ENCODE data around the gene RNLS.
"Not testable (repeated sequence)": the region's sequence is repeated elsewhere in the genome, so short reads cannot be mapped to it uniquely, and the experiment has no call there.

The RNLS gene

DNA sequence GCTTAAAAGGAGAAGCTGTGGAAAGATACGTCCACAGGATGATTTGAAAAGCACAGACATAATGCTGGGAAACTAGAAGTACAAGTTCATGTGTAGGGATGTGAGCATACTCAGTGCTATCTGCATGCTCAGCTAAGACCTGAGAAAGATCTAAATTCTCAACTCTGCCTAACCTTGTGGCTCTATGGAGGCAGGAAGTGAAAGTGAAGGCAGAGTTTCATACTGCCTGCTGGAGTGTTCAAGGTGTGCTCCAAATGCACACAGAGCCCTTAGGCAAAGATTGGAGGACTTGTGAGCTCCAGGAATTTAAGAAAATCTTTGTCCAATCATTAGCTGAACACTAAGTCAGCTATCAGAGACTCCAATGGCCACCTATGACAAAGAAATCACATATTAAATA lies 190.9 kb downstream of the RNLS start:
- no peak for DNase-seq (ENCODE audit: low read depth in 2 of 3, low spot score in 1 of 3)

DNA sequence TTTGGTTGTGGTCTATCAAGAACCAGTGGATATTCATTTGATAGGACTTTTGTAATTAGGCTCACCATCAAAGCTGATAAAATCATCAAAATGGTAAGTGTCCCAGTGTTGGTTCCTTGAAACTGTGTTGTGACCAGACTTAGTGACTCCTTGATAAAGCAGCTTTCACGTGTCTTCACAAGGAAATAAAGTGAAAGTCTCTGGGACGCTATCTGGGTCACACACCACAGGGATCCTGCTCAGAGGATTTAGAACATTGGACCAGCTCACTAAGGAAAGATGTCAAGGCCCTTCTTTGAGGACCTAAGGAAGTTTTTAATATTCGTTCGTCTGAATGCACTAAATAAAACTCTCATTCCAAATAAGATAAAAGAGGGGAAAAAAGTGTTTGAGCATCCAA lies 193.1 kb downstream of the RNLS start:
- no peak for DNase-seq (ENCODE audit: low read depth in 2 of 3, low spot score in 1 of 3)

DNA sequence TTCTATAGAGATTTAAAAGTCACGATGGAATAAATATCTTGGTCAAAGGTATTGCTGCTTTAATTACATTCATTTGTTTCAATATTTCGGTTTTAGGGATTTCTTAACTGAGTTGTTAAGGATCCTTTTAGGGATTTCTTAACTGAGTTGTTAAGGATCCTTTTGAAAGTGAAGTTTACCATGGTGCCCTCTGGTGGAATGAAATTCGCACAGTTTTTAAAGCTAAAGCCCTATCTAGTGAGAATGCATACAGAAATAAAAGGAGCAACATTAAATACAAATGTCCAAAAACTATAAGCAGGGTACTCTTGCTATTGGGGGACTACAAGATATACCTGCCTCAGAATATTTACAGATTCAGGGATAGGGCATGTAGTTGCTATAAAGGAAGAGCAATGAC lies 193.7 kb downstream of the RNLS start:
- DNase-seq (ENCODE audit: low read depth in 2 of 3, low spot score in 1 of 3): no peak

DNA sequence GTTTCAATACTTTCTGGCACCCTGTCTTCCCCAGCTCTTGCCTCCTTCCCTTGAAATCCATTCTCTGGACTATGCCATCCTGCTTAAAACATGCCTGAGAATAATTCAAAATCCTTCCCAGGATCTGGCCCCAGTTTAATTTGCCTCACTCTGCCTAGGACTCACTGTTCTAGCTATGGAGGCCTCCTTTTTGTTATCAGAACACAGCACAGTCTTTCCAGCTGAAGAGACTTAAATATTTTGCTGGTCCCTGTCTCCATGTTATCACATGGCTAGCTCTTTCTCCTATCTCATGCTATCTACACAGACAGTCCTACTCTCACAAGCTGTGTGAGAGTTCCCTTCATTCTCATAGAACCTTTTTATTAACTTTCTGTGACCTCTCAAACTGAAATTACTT lies 194.8 kb downstream of the RNLS start:
- no peak for DNase-seq (ENCODE audit: low read depth in 2 of 3, low spot score in 1 of 3)

DNA sequence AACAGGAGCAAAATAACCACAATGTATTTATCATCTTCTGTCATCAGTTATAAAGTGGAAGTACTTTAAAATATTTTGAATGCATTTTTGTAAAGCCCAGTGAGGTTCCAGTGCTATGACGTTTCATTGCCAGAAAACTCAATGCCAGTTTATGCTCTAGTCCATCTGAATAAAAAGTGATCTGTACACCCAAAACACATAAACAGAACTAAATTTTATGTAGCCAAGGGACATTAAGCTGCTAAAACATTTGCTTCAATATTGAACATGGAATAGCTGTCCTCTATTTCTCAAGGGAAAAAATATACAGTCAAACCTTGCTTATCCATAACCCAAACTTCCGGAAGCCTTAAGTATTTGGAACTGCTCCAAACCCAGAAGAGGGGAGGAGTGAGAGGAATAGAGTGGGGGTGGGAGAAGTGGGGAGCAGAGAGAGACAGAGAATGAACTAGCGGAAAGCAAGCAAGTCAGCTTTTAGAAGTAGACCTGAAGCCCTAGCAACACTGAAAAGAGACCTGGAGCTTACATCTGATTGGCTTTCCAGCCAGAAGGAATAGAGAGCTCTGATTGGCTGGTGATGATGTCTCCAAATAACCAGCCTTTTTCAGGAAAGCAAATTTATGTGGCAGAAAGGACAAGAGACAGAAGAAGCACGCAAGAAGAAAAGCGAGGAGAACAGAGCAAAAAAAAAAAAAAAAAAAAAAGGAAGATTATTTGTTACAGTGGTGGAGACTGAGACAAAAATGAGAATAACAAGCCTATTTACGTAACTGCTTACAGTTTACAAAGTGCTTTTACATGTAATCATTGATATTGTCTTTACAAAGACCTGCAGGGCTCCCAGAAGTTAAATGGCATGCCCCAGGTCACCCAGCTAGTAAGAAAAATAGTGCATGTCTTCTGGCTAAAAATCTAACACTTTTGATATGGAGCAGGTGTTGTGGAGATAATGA lies 196.0 kb downstream of the RNLS start:
- DNase-seq (ENCODE audit: low read depth in 2 of 3, low spot score in 1 of 3): no peak

DNA sequence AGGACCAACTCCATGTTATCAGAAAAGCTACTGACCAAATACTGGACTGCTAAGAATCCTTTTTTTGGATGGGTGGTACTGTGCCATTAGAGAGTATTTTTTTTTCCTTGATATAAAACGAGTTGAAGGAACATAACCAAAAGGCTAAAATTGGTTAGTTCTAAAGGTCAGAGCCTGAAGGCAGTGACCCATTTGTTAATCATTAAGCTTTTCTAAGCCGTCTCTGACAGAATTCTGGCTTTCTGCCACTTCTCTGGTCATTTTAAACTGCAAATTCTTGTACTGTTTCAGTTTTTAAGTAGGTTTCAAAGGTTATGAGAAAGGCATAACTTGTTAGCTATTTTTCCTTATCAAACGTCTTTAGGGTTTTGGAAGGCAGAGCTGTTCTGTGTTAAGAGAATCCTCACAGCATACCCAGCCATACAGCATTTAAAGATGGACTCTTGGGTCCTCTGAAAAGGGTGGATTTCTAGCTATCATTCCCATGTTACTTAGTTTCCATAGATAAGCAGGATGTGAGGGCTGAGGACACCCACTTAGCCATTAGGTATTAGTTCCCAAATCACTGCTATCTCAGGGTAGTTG lies 196.8 kb downstream of the RNLS start:
- DNase-seq (ENCODE audit: low read depth in 2 of 3, low spot score in 1 of 3): no peak

DNA sequence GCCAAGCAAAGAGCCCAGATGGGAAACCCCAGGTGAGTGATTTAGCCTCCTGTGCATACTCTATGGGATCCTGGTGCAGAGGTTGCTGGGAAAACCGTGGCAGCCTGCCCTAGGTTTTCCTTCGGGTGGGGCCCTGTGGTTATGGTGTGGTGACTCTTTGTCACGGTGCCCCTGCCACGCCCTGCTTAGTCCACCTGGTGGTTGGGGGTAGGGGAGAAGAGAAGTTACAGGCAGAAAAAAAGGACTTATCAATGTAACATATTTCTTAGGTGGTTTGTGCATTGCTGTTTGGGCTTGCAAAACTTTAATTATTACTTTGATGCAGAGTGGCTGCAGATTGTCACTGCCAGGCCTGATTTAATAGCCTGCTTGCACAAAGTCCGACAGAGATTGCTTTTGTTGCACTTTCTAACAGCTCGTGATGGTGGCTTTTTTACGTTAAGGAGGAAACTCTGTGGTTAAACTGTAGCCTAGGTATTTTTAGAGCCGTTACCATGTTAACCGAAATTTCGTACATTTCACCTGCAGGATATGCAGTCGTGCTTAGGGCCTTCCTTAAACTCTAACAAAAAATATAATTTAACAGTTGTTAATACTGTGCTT lies 197.4 kb downstream of the RNLS start:
- peak in 2 of 3 donors; percentile 8 to 23 for DNase-seq (ENCODE audit: low read depth in 2 of 3, low spot score in 1 of 3)

DNA sequence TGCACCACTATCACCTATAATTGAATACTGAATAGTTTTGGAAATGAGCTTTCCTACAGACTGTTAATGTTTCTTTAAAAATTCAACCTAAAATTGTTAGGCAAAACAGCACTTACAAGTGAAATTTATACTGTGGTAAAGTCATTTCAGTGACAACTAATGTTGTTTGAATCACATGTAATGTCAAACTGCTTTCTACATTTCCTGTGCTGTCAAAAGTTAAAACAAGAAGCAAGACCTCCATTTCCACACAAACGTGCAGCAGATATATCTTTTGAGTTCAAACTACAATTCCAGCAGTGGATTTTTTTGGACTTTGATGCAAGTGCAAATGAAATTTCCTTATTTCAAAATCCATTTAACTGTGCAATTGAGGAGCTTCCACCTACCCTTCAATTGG lies 199.8 kb downstream of the RNLS start:
- DNase-seq (ENCODE audit: low read depth in 2 of 3, low spot score in 1 of 3): no peak

DNA sequence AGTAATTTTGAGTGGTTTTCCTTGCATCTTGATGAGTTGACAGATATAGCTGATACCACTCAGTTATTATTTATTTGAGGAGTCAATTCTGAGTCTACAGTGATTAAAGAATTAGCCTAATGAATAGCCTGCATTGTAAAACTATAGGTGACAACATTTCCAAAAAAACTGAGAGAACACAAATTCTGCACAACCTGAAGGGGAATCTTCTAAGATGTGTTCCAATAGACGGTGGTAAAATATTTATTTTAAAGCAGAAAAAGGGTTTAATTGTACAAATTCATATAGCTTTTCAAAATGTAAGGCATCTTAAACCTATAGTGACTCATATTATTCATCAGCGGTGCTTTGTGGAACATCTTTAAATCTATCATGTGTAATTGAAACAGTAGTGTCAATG lies 200.4 kb downstream of the RNLS start:
- no peak for DNase-seq (ENCODE audit: low read depth in 2 of 3, low spot score in 1 of 3)

DNA sequence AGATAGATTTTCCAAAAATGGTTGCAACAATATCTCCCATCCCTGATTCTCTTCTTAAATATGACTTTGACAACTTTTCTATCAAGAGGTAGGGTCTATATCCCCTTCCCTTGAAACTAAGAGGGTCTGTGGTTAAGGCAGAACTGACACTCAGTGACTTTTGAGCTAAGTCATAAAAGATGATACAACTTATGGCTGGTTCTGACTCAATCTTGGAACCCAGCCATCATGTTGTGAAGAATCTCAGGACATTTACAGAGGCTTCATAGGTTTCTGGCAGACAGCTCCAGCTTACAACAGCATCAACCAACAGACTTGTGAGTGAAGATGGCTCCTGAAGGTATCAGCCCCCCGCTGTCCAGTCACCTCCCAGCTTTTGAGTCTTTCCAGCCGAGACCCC lies 203.5 kb downstream of the RNLS start:
- no peak for DNase-seq (ENCODE audit: low read depth in 2 of 3, low spot score in 1 of 3)

DNA sequence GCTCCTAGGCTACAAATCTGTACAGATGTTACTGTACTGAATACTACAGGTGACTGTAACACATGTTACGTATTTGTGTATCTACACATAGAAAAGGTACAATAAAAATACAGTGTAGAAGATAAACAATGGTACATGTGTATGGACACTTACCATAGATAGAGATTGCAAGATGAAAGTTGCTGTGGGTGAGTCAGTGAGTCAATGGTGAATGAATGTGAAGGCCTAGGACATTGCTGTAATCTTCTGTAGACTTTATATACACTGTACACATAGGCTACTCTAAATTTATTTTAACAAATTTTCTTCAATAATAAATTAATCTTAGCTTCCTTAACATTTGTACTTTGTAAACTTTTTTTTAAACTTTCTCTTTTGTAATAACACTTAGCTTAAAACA lies 205.6 kb downstream of the RNLS start:
- DNase-seq (ENCODE audit: low read depth in 2 of 3, low spot score in 1 of 3): no peak

DNA sequence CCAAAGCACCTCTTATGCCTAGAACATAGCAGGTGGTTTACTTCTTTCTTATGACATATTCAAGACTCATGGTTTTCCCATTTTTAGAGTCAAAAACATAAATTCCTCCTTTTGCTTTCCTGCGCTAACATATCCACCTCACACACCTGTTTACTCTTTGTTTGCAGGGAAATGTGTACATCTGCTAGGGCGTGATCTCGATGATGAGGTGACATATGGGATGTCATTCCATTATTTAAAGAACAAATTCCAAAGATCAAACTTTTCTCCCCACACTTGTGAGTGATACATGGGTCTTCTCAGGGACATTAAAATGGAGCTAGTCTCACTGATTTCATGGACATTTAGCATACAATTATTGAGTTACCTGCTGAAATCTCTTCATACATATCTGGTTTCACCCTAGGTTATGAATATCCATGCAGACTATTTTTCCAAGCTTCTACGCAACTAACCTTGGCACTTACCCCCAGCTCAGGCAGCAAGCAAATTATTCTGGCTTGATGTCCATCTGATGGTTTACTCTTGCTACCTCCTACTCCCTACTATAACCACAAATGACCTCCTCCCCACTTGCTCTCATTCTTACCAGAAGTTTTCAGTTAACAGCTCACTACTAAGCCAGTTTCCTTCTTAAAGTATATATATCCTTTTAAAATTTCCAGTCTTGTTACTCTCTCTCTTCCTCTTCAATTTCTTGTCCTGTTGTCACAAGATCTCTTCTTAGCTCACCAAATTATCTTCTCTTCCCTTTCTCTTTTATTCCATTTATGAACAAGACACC lies 208.5 kb downstream of the RNLS start:
- no peak for DNase-seq (ENCODE audit: low read depth in 2 of 3, low spot score in 1 of 3)

DNA sequence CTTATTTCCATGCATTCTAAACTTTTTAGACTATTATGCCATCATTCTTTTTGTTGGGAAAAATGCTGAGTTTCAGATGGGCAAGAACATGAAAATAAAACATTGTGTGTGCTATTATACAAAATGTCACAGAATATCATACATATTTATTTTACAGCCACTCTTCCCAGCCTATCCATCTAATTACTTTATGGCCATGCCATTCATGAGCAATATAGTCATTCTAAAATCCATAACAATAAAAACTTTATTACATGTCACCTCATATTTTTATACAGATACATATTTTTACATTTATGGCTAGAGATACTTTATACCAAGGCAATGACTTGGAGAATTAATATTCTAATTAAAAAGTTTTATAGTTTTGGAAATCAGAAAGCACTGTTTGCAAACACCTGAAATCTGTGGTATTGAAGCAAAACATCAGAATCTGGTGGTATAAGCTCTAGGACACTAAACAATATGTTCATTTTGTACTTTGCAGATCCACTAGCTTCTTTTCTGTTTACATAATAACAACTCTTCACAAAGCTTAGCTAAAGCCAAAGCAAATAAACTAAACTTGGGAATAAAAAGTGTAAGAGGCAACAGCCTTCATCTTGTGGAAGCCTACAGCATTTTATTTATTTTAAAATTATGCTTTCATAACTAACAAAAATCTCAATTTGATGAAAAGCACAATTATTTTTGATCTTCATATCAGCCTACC lies 210.1 kb downstream of the RNLS start:
- no peak for DNase-seq (ENCODE audit: low read depth in 2 of 3, low spot score in 1 of 3)

DNA sequence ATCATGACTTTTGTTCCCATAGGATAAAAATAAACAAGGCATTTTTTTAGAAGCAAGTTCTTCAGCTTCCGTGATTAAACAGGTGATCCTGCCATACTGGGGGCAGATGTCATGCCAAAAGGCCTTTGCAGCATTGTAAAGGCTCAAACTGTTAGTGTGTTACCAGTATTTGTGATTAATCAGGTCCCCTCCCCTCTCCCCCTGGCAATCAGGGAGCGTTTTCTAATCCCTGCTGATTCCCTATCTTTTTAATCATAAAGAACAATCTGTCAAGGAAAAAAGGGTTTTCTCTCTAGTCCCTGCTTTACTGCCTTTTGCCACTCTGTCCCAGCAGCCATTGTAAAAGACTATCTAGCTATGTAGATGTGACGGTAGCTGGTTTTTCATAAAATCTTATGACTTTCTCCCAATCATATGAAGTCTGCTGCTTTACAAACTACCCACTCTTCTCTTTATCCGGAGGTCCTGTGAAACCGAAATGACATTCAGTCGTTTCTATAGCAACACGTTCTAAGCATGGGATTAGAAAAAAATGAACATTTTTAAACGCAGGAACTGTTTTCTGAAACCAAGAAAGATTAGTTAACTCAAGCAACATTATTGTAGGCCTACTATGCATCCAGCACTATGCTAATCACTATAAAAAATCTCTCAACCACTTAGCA lies 210.9 kb downstream of the RNLS start:
- no peak for DNase-seq (ENCODE audit: low read depth in 2 of 3, low spot score in 1 of 3)

DNA sequence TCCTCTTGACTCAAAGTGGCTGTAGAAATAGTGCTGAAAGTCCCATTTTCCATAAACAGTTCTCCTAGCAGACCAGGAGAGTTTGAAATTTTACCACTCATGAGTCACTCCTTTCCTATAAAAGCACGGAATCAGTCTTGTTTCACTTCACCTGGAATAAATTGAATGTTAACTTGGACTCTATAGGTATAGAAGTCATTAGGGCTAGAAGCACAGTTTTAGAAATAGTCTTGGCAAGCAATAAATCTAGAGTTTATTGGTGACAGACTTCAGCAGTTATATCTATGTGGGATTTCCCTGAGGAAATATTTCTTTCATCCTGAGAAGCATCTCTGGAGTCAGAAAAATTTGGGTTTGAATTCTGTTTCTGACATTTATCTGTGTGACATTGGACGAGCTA lies 212.4 kb downstream of the RNLS start:
- DNase-seq (ENCODE audit: low read depth in 2 of 3, low spot score in 1 of 3): no peak

DNA sequence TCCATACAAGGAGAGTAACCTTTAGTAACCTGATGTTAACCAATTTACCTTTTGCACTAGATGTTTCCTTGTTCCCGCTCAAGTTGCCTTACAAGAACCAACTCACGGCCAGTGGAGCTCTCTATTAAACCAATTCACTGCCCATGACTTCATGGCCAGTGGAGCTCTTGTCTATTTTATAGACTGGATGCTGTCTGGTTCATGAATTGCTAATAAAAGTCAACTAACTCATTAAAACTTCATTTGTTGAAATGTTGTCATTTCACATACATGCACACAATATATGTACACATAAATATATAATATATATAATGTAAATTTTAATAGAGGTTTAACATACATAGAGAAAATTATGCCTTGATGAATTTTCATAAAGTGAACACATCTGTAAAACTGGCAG lies 216.3 kb downstream of the RNLS start:
- DNase-seq (ENCODE audit: low read depth in 2 of 3, low spot score in 1 of 3): no peak

DNA sequence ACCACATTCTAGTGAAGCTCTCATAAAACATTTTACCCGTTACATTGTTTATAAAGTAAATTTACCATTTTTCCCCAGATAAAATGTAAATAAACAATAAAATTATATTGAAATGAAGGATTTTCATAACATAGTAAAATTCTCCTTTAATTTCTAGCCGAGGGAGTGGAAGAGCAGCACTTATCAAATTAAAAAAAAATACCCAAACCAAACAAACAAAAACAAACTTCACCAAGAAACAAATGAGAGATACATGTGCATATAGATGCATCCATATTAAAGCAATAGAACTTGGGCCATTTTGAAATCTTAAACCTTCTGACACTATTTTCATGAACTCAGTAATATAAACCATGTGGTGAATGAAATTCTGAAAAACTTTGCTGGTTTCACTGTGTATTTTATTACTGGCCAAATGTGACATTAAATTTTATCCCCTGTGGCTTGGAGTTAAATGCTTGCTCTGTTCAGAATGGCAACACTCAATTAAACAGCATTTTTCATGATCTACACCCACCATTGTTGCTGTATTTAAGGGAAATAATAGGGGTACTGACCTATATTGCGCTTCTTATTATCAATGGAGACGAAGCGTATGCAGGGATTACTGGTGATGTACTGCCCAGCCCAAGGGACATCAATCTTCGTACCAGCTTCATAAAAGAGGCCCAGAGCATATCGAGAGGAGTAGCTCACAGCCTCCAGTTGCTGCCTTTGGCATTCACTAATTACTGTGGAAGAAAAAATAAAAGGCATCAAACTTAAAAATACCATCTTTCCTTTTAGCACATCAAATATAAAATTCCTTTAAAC lies 220.9 kb downstream of the RNLS start:
- no peak for DNase-seq (ENCODE audit: low read depth in 2 of 3, low spot score in 1 of 3)

DNA sequence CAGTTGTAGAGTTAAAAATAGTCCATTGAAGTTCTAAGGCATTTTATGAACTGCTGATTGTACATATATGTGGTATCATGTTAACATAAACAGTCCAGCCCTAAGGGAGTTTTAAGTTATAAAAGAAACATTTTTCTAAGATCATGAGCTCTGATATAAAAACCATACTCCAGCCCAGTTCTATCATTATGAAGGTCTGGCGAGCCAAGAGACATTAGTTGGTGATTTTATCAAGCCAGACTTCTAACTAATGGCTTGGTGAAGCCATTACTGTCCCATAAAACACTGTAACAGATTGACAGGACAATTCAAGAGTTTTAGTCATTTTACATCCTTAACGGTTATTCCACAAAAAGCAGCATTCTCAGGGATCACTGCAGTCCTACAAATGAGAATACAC lies 221.6 kb downstream of the RNLS start:
- no peak for DNase-seq (ENCODE audit: low read depth in 2 of 3, low spot score in 1 of 3)

DNA sequence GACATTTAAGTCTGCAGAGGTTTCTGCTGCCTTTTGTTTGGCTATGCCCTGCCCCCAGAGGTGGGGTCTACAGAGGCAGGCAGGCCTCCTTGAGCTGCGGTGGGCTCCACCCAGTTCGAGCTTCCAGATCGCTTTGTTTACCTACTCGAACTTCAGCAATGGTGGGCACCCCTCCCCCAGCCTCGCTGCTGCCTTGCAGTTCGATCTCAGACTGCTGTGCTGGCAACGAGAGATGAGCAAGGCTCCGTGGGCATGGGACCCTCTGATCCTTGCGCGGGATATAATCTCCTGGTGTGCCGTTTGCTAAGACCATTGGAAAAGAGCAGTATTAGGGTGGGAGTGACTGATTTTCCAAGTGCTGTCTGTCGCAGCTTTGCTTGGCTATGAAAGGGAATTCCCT lies 227.4 kb downstream of the RNLS start:
- not testable (repeated sequence) for DNase-seq (ENCODE audit: low read depth in 2 of 3, low spot score in 1 of 3)
